Inflammatory macrophage treated with lipopolysaccharide for 4 hours (primary cell): ENCODE data around the gene PLEKHA4.
"Not testable (repeated sequence)": the region's sequence is repeated elsewhere in the genome, so short reads cannot be mapped to it uniquely, and the experiment has no call there.

Experiments
- DNase-seq: peaks from one replicate; pipeline ENCODE4 v3.0.0-alpha.2; 2020

PLEKHA4 gene, protein sequence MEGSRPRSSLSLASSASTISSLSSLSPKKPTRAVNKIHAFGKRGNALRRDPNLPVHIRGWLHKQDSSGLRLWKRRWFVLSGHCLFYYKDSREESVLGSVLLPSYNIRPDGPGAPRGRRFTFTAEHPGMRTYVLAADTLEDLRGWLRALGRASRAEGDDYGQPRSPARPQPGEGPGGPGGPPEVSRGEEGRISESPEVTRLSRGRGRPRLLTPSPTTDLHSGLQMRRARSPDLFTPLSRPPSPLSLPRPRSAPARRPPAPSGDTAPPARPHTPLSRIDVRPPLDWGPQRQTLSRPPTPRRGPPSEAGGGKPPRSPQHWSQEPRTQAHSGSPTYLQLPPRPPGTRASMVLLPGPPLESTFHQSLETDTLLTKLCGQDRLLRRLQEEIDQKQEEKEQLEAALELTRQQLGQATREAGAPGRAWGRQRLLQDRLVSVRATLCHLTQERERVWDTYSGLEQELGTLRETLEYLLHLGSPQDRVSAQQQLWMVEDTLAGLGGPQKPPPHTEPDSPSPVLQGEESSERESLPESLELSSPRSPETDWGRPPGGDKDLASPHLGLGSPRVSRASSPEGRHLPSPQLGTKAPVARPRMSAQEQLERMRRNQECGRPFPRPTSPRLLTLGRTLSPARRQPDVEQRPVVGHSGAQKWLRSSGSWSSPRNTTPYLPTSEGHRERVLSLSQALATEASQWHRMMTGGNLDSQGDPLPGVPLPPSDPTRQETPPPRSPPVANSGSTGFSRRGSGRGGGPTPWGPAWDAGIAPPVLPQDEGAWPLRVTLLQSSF

DNA sequence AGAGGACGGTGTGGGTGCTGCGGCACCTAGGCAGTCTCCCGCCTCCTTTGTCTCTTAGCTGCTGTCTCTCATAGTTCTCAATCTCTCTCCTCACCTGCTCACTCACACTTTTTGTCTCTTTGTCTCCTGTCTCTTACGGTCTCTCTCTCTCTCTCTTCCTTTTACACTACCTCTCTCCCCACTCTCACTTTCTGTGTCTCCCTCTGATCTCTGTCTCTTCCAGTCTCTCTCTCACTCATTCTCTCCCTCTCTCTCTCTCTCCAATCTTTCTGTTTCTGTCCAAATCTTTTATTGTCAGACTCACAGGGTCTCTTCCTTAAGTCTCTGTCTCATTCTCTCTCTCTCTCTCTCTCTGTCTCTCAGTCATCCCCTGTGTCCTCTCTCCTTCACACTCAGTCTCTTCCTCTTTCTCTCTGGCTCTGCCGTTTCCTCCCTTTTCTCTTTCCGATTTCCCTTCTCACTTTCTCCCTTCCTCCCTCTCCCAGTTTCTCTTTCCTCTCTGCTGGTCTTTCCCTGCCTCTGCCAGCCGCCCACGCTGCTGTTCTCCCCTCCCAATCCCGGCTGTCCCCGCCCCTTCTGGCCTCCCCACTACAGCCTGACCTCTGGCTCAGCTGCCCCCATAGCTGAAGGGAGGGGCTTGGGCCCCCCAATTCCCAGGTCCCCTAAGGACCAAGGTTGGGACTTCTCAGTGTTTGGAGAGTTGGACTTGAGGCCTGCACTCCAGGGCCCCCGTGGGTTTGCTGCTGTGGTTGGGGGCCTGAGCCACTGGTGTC lies at the start of gene PLEKHA4:
TSS of gene PLEKHA4 (minus strand) at position 504 of the 773 bp plus-strand sequence. CDS start 997 bp downstream, outside the sequence.
- DNase-seq, result peak; percentile 69

DNA sequence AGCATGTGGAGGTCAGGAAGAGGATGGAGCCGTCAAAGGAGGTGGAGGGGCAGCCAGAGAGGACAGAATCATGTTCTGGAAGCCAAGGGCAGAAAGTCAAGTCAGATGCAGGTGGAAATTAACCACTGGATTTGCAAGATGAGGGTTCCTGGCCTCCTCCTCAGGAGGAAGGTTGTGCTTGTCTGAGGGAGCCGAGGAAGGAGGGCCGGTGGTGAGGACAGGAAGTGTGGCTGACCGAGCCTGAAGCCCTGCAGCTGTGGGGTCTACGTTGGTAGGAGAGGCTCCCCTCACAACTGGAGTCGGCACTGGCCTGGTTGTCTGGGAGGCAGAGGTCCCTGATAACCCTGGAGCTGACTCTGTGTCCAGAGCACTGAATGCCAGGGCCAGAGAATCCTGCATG lies 49.7 kb upstream of the PLEKHA4 start:
- DNase-seq, result no peak

- DNase-seq, result no peak
Observed at GRCh38 chr19:48915757-48916156, 47.3 kb upstream of the PLEKHA4 start.

- no peak for DNase-seq
Observed at GRCh38 chr19:48914181-48914580, 45.8 kb upstream of the PLEKHA4 start.

- DNase-seq, result no peak
Observed at GRCh38 chr19:48913114-48913889, 44.9 kb upstream of the PLEKHA4 start.

DNA sequence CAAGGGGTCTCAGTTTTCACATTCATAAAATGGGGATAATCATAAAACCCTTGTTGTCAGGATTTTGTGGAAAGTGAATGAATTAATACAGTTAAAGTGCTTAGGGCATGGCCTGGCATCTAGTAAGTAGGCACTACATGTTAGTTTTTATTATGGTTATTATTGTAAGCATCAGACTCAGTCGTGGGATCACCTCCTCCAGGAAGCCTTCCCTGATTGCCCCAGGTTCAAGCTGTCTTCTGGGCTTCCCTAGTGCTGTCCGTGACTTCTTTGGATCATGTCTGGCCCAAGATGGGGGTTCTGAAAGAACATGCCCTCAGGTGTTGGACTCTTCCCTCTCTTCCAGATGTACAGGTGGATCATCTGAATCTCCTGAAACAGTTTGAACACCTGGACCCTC lies 42.4 kb upstream of the PLEKHA4 start:
- no peak for DNase-seq

DNA sequence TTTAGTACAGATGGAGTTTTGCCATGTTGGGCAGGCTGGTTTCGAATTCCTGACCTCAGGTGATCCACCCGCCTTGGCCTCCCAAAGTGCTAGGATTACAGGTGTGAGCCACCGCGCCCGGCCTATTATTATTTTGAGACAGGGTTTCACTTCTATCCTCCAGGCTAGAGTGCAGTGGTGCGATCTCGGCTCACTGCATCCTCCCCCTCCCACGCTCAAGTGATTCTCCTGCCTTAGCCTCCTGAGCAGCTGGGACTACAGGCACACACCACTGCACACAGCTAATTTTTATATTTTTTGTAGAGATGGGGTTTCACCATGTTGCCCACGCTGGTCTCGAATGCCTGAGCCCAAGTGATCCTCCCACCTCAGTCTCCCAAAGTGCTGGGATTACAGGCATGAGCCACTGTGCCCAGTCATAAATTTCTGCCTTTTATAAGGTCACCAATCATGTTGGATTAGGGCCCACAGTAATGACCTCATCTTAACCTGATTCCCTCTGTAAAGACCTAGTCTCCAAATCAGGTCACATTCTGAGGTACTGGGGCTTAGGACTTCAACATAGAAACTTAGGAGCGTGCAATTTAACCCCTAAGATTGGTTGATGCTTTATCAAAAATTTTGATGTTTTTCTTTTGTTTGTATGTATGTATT lies 41.1 kb upstream of the PLEKHA4 start:
- DNase-seq, result not testable (repeated sequence)

DNA sequence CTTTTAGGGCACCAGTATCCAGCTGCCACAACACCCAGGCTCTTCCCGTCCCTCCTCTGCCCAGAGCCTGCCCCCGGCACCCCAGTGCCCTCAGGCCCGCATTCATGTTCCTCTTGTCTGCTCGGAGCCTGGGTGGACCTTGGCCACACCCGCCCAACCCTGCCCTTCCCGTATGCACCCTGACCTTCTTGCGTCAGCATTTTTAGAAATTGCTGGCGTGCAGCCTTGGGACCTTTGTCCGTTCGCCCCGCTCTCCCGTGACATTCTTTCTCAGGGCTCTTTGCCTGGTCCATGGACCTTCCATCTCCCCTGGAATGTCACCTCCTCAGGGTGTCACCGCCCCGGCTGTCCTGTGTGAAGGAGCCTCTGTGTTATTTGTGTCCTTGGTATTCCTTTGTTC lies 39.3 kb upstream of the PLEKHA4 start:
- DNase-seq, result peak; percentile 57

- DNase-seq, result no peak
Observed at GRCh38 chr19:48906324-48906723, 37.9 kb upstream of the PLEKHA4 start.

GRCh38 chr19:48905664-48906063 lies 37.2 kb upstream of the PLEKHA4 start:
- DNase-seq, result no peak

GRCh38 chr19:48903788-48904187 lies 35.4 kb upstream of the PLEKHA4 start:
- DNase-seq, result not testable (repeated sequence)

- not testable (repeated sequence) for DNase-seq
Observed at GRCh38 chr19:48902291-48902690, 33.9 kb upstream of the PLEKHA4 start.

DNA sequence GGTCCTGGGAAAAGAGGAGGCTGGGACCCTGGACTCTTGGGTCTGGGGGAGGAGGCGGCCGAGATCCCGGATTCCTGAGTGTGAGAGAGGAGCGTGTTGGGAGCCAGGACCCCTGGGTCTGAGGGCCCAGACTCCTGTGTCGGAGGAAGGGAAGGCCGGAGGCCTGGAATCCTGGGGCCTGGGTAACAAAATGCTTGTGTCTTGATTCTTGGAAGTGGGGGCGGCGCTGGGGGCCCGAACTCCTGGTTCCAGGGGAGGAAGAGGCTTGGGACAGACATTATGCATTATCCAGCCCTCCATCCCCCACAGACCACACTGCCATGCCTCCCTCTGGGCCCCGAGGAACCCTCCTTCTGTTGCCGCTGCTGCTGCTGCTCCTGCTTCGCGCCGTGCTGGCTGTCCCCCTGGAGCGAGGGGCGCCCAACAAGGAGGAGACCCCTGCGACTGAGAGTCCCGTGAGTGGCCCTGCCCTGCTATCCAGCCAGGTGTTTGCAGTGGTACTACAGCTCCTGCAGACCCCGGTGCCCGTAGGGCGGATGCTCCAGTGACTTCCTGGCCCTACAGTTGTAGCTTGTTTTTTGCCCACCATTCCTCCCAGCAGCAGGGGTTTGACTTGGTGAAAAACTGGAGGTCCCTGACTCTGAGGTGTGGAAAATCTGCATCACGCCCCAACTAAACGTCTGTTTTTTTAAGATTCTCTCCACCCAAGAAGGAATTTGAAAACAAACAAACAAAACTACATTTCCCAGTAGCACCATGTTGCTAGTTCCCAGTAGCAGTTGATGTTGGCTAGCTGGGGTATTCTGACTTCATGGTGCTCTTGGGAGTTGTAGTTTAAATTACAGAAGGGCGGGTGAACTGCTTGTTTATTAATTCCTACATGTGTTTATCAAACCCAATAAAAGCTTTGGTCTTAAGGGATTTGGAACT lies 32.3 kb upstream of the PLEKHA4 start:
- DNase-seq, result peak; percentile 61

DNA sequence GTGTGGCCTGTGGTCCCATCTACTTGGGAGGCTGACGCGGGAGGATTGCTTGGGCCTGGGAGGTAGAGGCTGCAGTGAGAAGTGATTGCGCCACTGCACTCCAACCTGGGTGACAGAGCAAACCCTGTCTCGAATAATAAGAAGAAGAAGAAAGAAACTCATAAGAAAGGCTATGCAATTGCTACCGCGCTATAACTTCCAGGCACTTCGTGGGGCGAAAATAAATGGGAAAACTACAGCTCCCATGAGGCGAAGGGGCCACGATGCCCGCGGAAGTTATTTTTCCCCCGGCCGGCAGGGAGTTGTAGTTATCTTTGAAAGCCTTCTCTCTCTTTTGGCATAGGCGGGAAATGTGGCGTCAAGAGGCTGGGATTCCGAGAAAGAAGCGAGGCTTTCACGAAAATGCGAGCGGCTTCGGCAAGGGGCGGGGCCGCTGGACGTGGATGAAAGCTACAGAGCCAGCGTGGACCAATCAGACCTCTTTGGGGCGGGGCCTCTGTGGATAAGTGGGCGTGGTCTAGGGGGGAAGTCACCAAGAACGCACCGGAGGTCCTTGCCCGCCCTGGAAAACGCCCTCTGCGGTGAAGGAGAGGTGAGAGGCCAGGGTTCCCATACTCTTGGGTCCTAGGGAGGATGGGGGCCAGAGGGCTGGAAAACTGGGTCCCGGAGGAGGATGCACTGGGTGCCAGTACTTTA lies 31.5 kb upstream of the PLEKHA4 start, which contains the start of gene NUCB1:
TSS of gene NUCB1 (plus strand) at position 532 of the 696 bp plus-strand sequence. CDS start 485 bp downstream, outside the sequence.
- DNase-seq, result peak; percentile 99

- not testable (repeated sequence) for DNase-seq
Observed at GRCh38 chr19:48899386-48899749, 31.0 kb upstream of the PLEKHA4 start.

- no peak for DNase-seq
Observed at GRCh38 chr19:48897181-48897580, 28.8 kb upstream of the PLEKHA4 start.

- DNase-seq, result no peak
Observed at GRCh38 chr19:48896191-48896720, 27.8 kb upstream of the PLEKHA4 start.

DNA sequence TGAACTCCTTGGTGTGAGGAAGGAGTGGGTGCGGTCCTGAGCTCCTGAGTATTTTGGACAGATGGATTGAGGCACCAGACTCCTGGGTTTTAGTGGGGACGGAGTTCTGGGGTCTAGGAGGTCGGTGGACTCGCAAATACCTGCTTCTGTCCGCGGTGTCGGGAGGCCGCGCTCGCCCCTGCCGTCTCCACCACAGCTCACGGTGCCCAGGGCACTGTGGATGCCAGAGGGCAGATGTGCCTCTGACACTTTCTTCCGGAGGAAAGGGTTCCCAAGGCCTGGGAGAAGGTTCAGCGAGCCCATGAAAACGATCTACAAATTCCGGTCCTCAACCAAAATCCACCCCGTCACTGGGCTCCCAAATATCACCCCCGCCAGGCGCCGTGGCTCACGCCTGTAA lies 26.8 kb upstream of the PLEKHA4 start:
- no peak for DNase-seq

GRCh38 chr19:48890551-48890950 lies 22.1 kb upstream of the PLEKHA4 start:
- DNase-seq, result no peak

DNA sequence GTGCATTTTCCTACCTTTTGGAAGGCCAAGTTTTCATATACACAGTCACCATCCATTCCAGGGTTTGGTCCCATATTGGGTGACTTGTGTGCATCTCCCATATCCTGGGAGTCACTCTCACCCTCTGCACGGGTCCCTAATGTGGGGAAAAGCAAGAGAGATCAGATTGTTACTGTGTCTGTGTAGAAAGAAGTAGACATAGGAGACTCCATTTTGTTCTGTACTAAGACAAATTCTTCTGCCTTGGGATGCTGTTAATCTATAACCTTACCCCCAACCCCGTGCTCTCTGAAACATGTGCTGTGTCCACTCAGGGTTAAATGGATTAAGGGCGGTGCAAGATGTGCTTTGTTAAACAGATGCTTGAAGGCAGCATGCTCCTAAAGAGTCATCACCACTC lies 21.1 kb upstream of the PLEKHA4 start:
- DNase-seq, result not testable (repeated sequence)
